HepG2 (cell line): ENCODE results near the gene BEST2. TPM values are rescaled to one million over a fixed set of nuclear protein-coding genes. Genes with fewer than 3 reads are reported as not detected.
A peak's percentile ranks its signal among the peaks of the same experiment; 100 is the strongest.

Experiments
- FOXP4 ChIP-seq: sonication (generic); formaldehyde crosslinking; IDR thresholded peaks from 2 replicates; pipeline ENCODE4 v1.4.0; 2020; ENCODE audit warnings: missing genetic modification reagents
- FUBP1 ChIP-seq: sonication (generic); formaldehyde crosslinking; IDR thresholded peaks from 2 replicates; pipeline ENCODE4 v1.5.1; 2020; ENCODE audit warnings: missing genetic modification reagents, mild to moderate bottlenecking, borderline replicate concordance
- HIC2 ChIP-seq: sonication (generic); formaldehyde crosslinking; IDR thresholded peaks from 2 replicates; pipeline ENCODE4 v1.9.0; 2022; ENCODE audit warnings: low read depth, missing genetic modification reagents
- MAZ ChIP-seq, 2 experiments: sonication (generic) in 1 of 2; formaldehyde crosslinking in 1 of 2; IDR thresholded peaks; 2 replicates each; pipeline versions ENCODE4 v1.5.0 to v1.6.1; 2012 to 2020; ENCODE audit warnings: low read depth in 2 of 2, mild to moderate bottlenecking in 2 of 2, borderline replicate concordance in 1 of 2, improper control_type of control experiment in 1 of 2, low read length in 1 of 2, missing genetic modification reagents in 1 of 2, moderate library complexity in 1 of 2
- MEIS1 ChIP-seq: sonication (generic); formaldehyde crosslinking; IDR thresholded peaks from 2 replicates; pipeline ENCODE4 v1.9.0; 2021; ENCODE audit warnings: mild to moderate bottlenecking, missing genetic modification reagents, moderate library complexity, borderline replicate concordance
- NAIF1 ChIP-seq: sonication (generic); formaldehyde crosslinking; IDR thresholded peaks from 2 replicates; pipeline ENCODE4 v1.5.0; 2020; ENCODE audit warnings: mild to moderate bottlenecking, missing genetic modification reagents, borderline replicate concordance
- PATZ1 ChIP-seq: sonication (generic); formaldehyde crosslinking; IDR thresholded peaks from 2 replicates; pipeline ENCODE4 v1.4.0; 2020; ENCODE audit warnings: missing genetic modification reagents
- TGIF2 ChIP-seq: IDR thresholded peaks from 2 replicates; pipeline ENCODE4 v1.6.1; 2016; ENCODE audit warnings: control low read depth, missing compliant biosample characterization
- ZFP82 ChIP-seq: sonication (generic); formaldehyde crosslinking; IDR thresholded peaks from 2 replicates; pipeline ENCODE4 v1.5.1; 2020; ENCODE audit warnings: mild to moderate bottlenecking, missing genetic modification reagents, borderline replicate concordance
- ZNF142 ChIP-seq: sonication (generic); formaldehyde crosslinking; IDR thresholded peaks from 2 replicates; pipeline ENCODE4 v1.4.0; 2020; ENCODE audit warnings: missing genetic modification reagents
- ZNF160 ChIP-seq: sonication (generic); formaldehyde crosslinking; IDR thresholded peaks from 2 replicates; pipeline ENCODE4 v1.8.0; 2022; ENCODE audit warnings: mild to moderate bottlenecking, inconsistent platforms, missing genetic modification reagents
- ZNF432 ChIP-seq: sonication (generic); formaldehyde crosslinking; IDR thresholded peaks from 2 replicates; pipeline ENCODE4 v1.5.0; 2020; ENCODE audit warnings: missing genetic modification reagents, mild to moderate bottlenecking, borderline replicate concordance
- ZNF564 ChIP-seq: sonication (generic); formaldehyde crosslinking; IDR thresholded peaks from 2 replicates; pipeline ENCODE4 v1.8.1; 2023; ENCODE audit warnings: mild to moderate bottlenecking, missing genetic modification reagents
- ZNF614 ChIP-seq: IDR thresholded peaks from 2 replicates; pipeline ENCODE4 v1.6.1; 2018; ENCODE audit warnings: missing biosample characterization, missing genetic modification reagents, inconsistent platforms, borderline replicate concordance
- polyA plus RNA-seq, 8 experiments: library from polyadenylated mRNA; depleted of rRNA in 3 of 8; stranded (reverse) in 7 of 8; unstranded in 1 of 8; fragments of >200 nt; fragmentation: Illumina TruSeq in 4 of 8; extraction: Trizol in 4 of 8; gene quantifications; 2 replicates each; pipeline versions ENCODE4 v1.2.1 to v1.2.3, GENCODE V29; 2011 to 2016; ENCODE audit warnings: low read depth in 4 of 8, missing spikeins in 1 of 8, mixed read lengths in 1 of 8; ENCODE audit not compliant: insufficient read depth in 1 of 8
- total RNA-seq, 5 experiments: library from RNA; depleted of rRNA; stranded (reverse); fragments of >200 nt; fragmentation: Illumina TruSeq; extraction: Trizol; gene quantifications; 2 replicates each; pipeline ENCODE4 v1.2.3, GENCODE V29; 2016; ENCODE audit warnings: low read depth in 1 of 5

The BEST2 gene
- total and polyA plus RNA-seq, 2 of the 13 experiments (the other 11 are each of a cell fraction or from before 2014, with no cell fraction given): not detected

- TF ChIP-seq FOXP4 (CRISPR knock-in tag) (no peak), TGIF2 (no peak), HIC2 (no peak), MEIS1 (peak; percentile 67; the same call in 1 of the 2 replicates), ZNF432 (CRISPR knock-in tag) (no peak), ZNF614 (CRISPR knock-in tag) (peak; percentile 59; the same call in 1 of the 2 replicates), PATZ1 (CRISPR knock-in tag) (0 out of 2 replicates have a peak, but pooled peaks have one; percentile 52), ZNF160 (CRISPR knock-in tag) (no peak), MAZ (IDR thresholded peaks at IDR 0.05; ENCODE audit: borderline replicate concordance, low read depth, low read length) (no peak), MAZ (CRISPR knock-in tag; IDR thresholded peaks at IDR 0.05; ENCODE audit: low read depth) (peak; percentile 70), FUBP1 (CRISPR knock-in tag) (no peak), ZFP82 (CRISPR knock-in tag) (no peak), NAIF1 (CRISPR knock-in tag) (0 out of 2 replicates have a peak, but pooled peaks have one; percentile 23), ZNF564 (CRISPR knock-in tag) (no peak), ZNF142 (CRISPR knock-in tag) (no peak)
Measured at GRCh38 chr19:12766051-12766521, 14.5 kb downstream of the BEST2 start (continued).
